K562 (cell line): ENCODE measurements around the gene TRMT2A. TPM values are rescaled to one million over a fixed set of nuclear protein-coding genes. Genes with fewer than 3 reads are reported as not detected.

Experiments used
- ARID2 ChIP-seq: fragments of 450-650 bp; IDR thresholded peaks from 2 replicates; pipeline ENCODE4 v1.6.1; 2017; ENCODE audit warnings: antibody characterized with exemption, mild to moderate bottlenecking
- EP300 ChIP-seq: IDR thresholded peaks from 2 replicates; pipeline ENCODE4 v1.6.1; 2012; ENCODE audit warnings: low read length, improper control_type of control experiment
- ETV1 ChIP-seq: fragments of 450-650 bp; conservative IDR thresholded peaks from 2 replicates; pipeline ENCODE4 v1.6.1; 2016; ENCODE audit warnings: missing genetic modification characterization, control low read depth, low read depth, missing compliant biosample characterization
- GTF3C2 ChIP-seq: IDR thresholded peaks from 3 replicates; pipeline ENCODE4 v1.6.1; 2011; ENCODE audit warnings: borderline replicate concordance, mild to moderate bottlenecking, moderate library complexity; ENCODE audit not compliant: insufficient read length; ENCODE audit errors: extremely low read depth
- HMG20B ChIP-seq: fragments of 250-450 bp; sonication (Bioruptor Pico); IDR thresholded peaks from 2 replicates; pipeline ENCODE4 v1.5.0; 2021; ENCODE audit warnings: mild to moderate bottlenecking
- IRF2 ChIP-seq: sonication (generic); formaldehyde crosslinking; IDR thresholded peaks from 2 replicates; pipeline ENCODE4 v1.8.1; 2022; ENCODE audit warnings: mild to moderate bottlenecking, missing genetic modification reagents
- KDM4B ChIP-seq, 2 experiments: fragments of 450-650 bp in 1 of 2; sonication (generic) in 1 of 2; IDR thresholded peaks; 2 replicates each; pipeline ENCODE4 v1.6.1; 2016 to 2017; ENCODE audit warnings: borderline replicate concordance in 2 of 2, antibody characterized with exemption in 1 of 2, low read depth in 1 of 2, mild to moderate bottlenecking in 1 of 2
- MED1 ChIP-seq: sonication (generic); formaldehyde crosslinking; IDR thresholded peaks from 2 replicates; pipeline ENCODE4 v1.8.1; 2023; ENCODE audit warnings: missing genetic modification reagents, borderline replicate concordance
- NCOA2 ChIP-seq, 2 experiments: fragments of 450-650 bp; IDR thresholded peaks; 2 replicates each; pipeline ENCODE4 v1.6.1; 2018; ENCODE audit warnings: mild to moderate bottlenecking in 2 of 2, moderate library complexity in 1 of 2; ENCODE audit not compliant: partially characterized antibody in 2 of 2
- NR3C1 ChIP-seq: sonication (generic); formaldehyde crosslinking; IDR thresholded peaks from 2 replicates; pipeline ENCODE4 v1.8.1; 2022; ENCODE audit warnings: missing genetic modification reagents
- PCBP2 ChIP-seq: fragments of 200-400 bp; formaldehyde crosslinking; IDR thresholded peaks from 2 replicates; pipeline ENCODE4 v1.6.1; 2018; ENCODE audit warnings: low read length, low read depth, mild to moderate bottlenecking, moderate library complexity; ENCODE audit not compliant: poor library complexity, severe bottlenecking
- PHB ChIP-seq: fragments of 250-450 bp; sonication (Bioruptor Pico); IDR thresholded peaks from 2 replicates; pipeline ENCODE4 v1.5.0; 2021
- PRDM10 ChIP-seq: fragments of 450-650 bp; IDR thresholded peaks from 2 replicates; pipeline ENCODE4 v1.6.1; 2018; ENCODE audit not compliant: partially characterized antibody
- SIN3B ChIP-seq: fragments of 450-650 bp; IDR thresholded peaks from 2 replicates; pipeline ENCODE4 v1.6.1; 2017; ENCODE audit warnings: low read depth, mild to moderate bottlenecking, moderate library complexity
- SMAD2 ChIP-seq: fragments of 150-350 bp; IDR thresholded peaks from 2 replicates; pipeline ENCODE4 v1.6.1; 2014; ENCODE audit warnings: low read depth, mild to moderate bottlenecking, low read length
- TAF7 ChIP-seq: fragments of 450-650 bp; IDR thresholded peaks from 2 replicates; pipeline ENCODE4 v1.6.1; 2016; ENCODE audit warnings: missing genetic modification characterization, missing compliant biosample characterization
- ZBTB17 ChIP-seq: fragments of 450-650 bp; formaldehyde crosslinking; IDR thresholded peaks from 2 replicates; pipeline ENCODE4 v1.4.0; 2020; ENCODE audit warnings: mild to moderate bottlenecking
- ZBTB7A ChIP-seq: IDR thresholded peaks from 2 replicates; pipeline ENCODE4 v1.6.1; 2011; ENCODE audit warnings: low read depth, mild to moderate bottlenecking, low read length, moderate library complexity, borderline replicate concordance; ENCODE audit not compliant: control insufficient read depth
- ZKSCAN8 ChIP-seq: fragments of 200-800 bp; sonication (Bioruptor generic); IDR thresholded peaks from 2 replicates; pipeline ENCODE4 v1.6.1; 2016; ENCODE audit warnings: missing genetic modification characterization, missing compliant biosample characterization
- ZNF121 ChIP-seq: sonication (generic); formaldehyde crosslinking; conservative IDR thresholded peaks from 2 replicates; pipeline ENCODE4 v1.8.0; 2022; ENCODE audit warnings: missing genetic modification reagents
- ZNF124 ChIP-seq: sonication (generic); formaldehyde crosslinking; IDR thresholded peaks from 2 replicates; pipeline ENCODE4 v1.8.1; 2022; ENCODE audit warnings: missing genetic modification reagents
- ZNF311 ChIP-seq: fragments of 250-450 bp; sonication (Bioruptor Pico); IDR thresholded peaks from 2 replicates; pipeline ENCODE4 v1.4.0; 2020; ENCODE audit warnings: mild to moderate bottlenecking, moderate library complexity
- polyA plus RNA-seq, 8 experiments: library from polyadenylated mRNA; depleted of rRNA in 4 of 8; stranded (reverse) in 5 of 8; unstranded in 3 of 8; fragments of >200 nt; fragmentation: Nextera tagmentation in 2 of 8; fragmentation: Illumina TruSeq in 1 of 8; extraction: Ambion mirVana in 2 of 8; extraction: Trizol in 1 of 8; gene quantifications; 2 replicates each; pipeline versions ENCODE4 v1.2.1 to v1.2.3, GENCODE V29; 2011 to 2014; ENCODE audit warnings: inconsistent platforms in 1 of 8, missing spikeins in 1 of 8
- total RNA-seq, 7 experiments: library from RNA; depleted of rRNA in 6 of 7; stranded (reverse); fragments of >200 nt in 6 of 7; fragmentation: Illumina TruSeq in 2 of 7; extraction: Trizol in 2 of 7; gene quantifications; 2 replicates each; pipeline versions ENCODE4 v1.2.1 to v1.2.3, GENCODE V29; 2011 to 2021; ENCODE audit warnings: low replicate concordance in 1 of 7

TRMT2A gene
- total and polyA plus RNA-seq, 9 of the 15 experiments (the other 6 are each of a cell fraction or from before 2014, with no cell fraction given) = 1.6 to 265 (median 140) TPM

- TF ChIP-seq PRDM10 = no peak
- no peak for TF ChIP-seq ZNF311
- no peak for TF ChIP-seq ETV1
- TF ChIP-seq SMAD2 = no peak
- no peak for TF ChIP-seq ZBTB17 (CRISPR knock-in tag)
- no peak for TF ChIP-seq GTF3C2
- no peak for TF ChIP-seq PCBP2
- no peak for TF ChIP-seq HMG20B
- TF ChIP-seq KDM4B (IDR thresholded peaks at IDR 0.05; ENCODE audit: borderline replicate concordance in 2 of 2, low read depth in 1 of 2) = no peak
- no peak for TF ChIP-seq ARID2
- no peak for TF ChIP-seq ZKSCAN8
- TF ChIP-seq EP300 = no peak
- TF ChIP-seq ZNF124 = peak; percentile 87; the same call in 1 of the 2 replicates
- 0 out of 2 replicates have a peak, but pooled peaks have one; percentile 43 for TF ChIP-seq ZBTB7A
- TF ChIP-seq PHB = 0 out of 2 replicates have a peak, but pooled peaks have one; percentile 50
- TF ChIP-seq MED1 (CRISPR knock-in tag) = no peak
- no peak for TF ChIP-seq SIN3B
- 0 out of 2 replicates have a peak, but pooled peaks have one; percentile 58 for TF ChIP-seq NR3C1 (CRISPR knock-in tag)
- TF ChIP-seq NCOA2 (IDR thresholded peaks at IDR 0.05; ENCODE audit: partially characterized antibody in 2 of 2) = no peak
- no peak for TF ChIP-seq ZNF121 (CRISPR knock-in tag)
- no peak for TF ChIP-seq TAF7 (tag)
- peak; percentile 93 for TF ChIP-seq IRF2 (CRISPR knock-in tag)
These were observed 35.5 kb upstream of the TRMT2A start (continued) for GRCh38 chr22:20152464-20152890.
